ENCODE measurements around the gene ZG16. TPM values are rescaled to one million over a fixed set of nuclear protein-coding genes. Genes with fewer than 3 reads are reported as not detected.

ZG16 gene
- polyA plus RNA-seq, 1 donor from 2014 or later, result not detected

DNA sequence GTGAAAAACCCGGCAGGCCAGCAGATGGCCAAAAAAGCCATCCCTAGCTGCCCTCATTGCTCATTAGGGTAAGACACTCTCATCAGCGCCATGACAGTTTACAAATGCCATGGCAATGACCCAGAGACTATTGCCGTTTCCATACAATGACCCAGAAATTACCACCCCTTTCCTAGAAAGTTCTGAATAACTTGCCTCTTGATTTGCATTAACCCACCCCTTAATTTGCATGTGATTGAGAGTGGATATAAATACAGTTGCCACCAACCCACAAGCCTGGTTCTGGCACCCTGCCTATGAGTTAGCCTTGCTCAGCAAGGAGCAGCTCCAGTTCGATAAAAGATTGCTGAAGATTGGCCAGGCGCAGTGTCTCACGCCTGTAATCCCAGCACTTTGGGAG, 16.2 kb upstream of the ZG16 start:
- TF ChIP-seq SMC3 (conservative IDR thresholded peaks at IDR 0.05; ENCODE audit: poor library complexity) (no peak), RAD21 (conservative IDR thresholded peaks at IDR 0.05) (no peak), POLR2AphosphoS5 (IDR thresholded peaks at IDR 0.05) (no peak), TAF1 (IDR thresholded peaks at IDR 0.05; ENCODE audit: low read depth) (no peak)
- TF ChIP-seq, protein P1, sequence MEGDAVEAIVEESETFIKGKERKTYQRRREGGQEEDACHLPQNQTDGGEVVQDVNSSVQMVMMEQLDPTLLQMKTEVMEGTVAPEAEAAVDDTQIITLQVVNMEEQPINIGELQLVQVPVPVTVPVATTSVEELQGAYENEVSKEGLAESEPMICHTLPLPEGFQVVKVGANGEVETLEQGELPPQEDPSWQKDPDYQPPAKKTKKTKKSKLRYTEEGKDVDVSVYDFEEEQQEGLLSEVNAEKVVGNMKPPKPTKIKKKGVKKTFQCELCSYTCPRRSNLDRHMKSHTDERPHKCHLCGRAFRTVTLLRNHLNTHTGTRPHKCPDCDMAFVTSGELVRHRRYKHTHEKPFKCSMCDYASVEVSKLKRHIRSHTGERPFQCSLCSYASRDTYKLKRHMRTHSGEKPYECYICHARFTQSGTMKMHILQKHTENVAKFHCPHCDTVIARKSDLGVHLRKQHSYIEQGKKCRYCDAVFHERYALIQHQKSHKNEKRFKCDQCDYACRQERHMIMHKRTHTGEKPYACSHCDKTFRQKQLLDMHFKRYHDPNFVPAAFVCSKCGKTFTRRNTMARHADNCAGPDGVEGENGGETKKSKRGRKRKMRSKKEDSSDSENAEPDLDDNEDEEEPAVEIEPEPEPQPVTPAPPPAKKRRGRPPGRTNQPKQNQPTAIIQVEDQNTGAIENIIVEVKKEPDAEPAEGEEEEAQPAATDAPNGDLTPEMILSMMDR (IDR thresholded peaks at IDR 0.05; ENCODE audit: poor library complexity, severe bottlenecking), result no peak
- TF ChIP-seq, protein P2, sequence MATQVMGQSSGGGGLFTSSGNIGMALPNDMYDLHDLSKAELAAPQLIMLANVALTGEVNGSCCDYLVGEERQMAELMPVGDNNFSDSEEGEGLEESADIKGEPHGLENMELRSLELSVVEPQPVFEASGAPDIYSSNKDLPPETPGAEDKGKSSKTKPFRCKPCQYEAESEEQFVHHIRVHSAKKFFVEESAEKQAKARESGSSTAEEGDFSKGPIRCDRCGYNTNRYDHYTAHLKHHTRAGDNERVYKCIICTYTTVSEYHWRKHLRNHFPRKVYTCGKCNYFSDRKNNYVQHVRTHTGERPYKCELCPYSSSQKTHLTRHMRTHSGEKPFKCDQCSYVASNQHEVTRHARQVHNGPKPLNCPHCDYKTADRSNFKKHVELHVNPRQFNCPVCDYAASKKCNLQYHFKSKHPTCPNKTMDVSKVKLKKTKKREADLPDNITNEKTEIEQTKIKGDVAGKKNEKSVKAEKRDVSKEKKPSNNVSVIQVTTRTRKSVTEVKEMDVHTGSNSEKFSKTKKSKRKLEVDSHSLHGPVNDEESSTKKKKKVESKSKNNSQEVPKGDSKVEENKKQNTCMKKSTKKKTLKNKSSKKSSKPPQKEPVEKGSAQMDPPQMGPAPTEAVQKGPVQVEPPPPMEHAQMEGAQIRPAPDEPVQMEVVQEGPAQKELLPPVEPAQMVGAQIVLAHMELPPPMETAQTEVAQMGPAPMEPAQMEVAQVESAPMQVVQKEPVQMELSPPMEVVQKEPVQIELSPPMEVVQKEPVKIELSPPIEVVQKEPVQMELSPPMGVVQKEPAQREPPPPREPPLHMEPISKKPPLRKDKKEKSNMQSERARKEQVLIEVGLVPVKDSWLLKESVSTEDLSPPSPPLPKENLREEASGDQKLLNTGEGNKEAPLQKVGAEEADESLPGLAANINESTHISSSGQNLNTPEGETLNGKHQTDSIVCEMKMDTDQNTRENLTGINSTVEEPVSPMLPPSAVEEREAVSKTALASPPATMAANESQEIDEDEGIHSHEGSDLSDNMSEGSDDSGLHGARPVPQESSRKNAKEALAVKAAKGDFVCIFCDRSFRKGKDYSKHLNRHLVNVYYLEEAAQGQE (IDR thresholded peaks at IDR 0.05; ENCODE audit: borderline replicate concordance), result no peak

DNA sequence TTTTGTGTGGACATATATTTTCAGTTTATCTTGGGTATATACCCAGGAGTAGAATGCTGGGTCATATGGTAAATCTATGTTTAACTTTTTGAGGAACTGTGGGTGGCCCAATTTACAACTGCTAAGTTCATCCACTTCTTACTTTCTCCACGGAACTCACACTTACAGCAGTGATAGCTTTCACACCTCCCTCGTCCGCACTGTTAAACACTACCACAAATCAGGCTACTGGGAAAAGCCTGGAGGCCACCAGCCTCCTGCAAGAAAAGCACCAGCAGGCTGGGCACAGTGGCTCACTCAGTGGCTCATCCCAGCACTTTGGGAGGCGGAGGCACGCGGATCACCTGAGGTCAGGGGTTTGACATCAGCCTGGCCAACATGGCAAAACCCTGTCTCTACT, 14.7 kb upstream of the ZG16 start:
- H4K20me1 ChIP-seq (ENCODE audit: insufficient read depth), result no peaks in the 10 kb centered on the region
- H3K9ac ChIP-seq (ENCODE audit: low read length), result no peak overlapping the region
- no peaks in the 10 kb centered on the region for H3F3A ChIP-seq (ENCODE audit: insufficient read depth, low read length, poor library complexity, severe bottlenecking)
- H3K27ac ChIP-seq (ENCODE audit: low read length), result no peak overlapping the region
- H3K27me3 ChIP-seq (ENCODE audit: insufficient read depth, low read depth, low read length), result no peaks in the 10 kb centered on the region
- H3K4me3 ChIP-seq (ENCODE audit: low read length), result no peak overlapping the region
- no peak overlapping the region for H2AFZ ChIP-seq (ENCODE audit: low read depth, low read length)
- H3K9me2 ChIP-seq (ENCODE audit: insufficient read depth, low read length), result no peaks in the 10 kb centered on the region
- TF ChIP-seq TAF1 (IDR thresholded peaks at IDR 0.05; ENCODE audit: low read depth) (no peak), EZH2 (IDR thresholded peaks at IDR 0.05; ENCODE audit: borderline replicate concordance, insufficient read depth, low read length, poor library complexity, severe bottlenecking) (no peak), SMC3 (conservative IDR thresholded peaks at IDR 0.05; ENCODE audit: poor library complexity) (no peak), MXI1 (conservative IDR thresholded peaks at IDR 0.05; ENCODE audit: poor library complexity, severe bottlenecking) (no peak), EP300 (conservative IDR thresholded peaks at IDR 0.05; ENCODE audit: poor library complexity, severe bottlenecking) (no peak), RAD21 (conservative IDR thresholded peaks at IDR 0.05) (no peak), POLR2AphosphoS5 (IDR thresholded peaks at IDR 0.05) (no peak)
- TF ChIP-seq, protein P2 (IDR thresholded peaks at IDR 0.05; ENCODE audit: borderline replicate concordance), result no peak
- TF ChIP-seq, protein P1 (IDR thresholded peaks at IDR 0.05; ENCODE audit: poor library complexity, severe bottlenecking), result no peak
- H3K9me3 ChIP-seq (ENCODE audit: low read length), result no peaks in the 10 kb centered on the region
- H3K79me2 ChIP-seq (replicated peaks; ENCODE audit: insufficient read depth, low read length), result no peaks in the 10 kb centered on the region
- H3K4me2 ChIP-seq (ENCODE audit: low read length), result no peak overlapping the region
- no peaks in the 10 kb centered on the region for H3K36me3 ChIP-seq (ENCODE audit: insufficient read depth, low read length)

More for the DNA sequence above, 16.2 kb upstream of the ZG16 start:
- no peaks in the 10 kb centered on the region for H3K36me3 ChIP-seq (ENCODE audit: insufficient read depth, low read length)
- no peaks in the 10 kb centered on the region for H3F3A ChIP-seq (ENCODE audit: insufficient read depth, low read length, poor library complexity, severe bottlenecking)
- no peak overlapping the region for H3K27ac ChIP-seq (ENCODE audit: low read length)
- H3K4me3 ChIP-seq (ENCODE audit: low read length), result no peak overlapping the region
- H2AFZ ChIP-seq (ENCODE audit: low read depth, low read length), result no peak overlapping the region
- no peak overlapping the region for H3K4me2 ChIP-seq (ENCODE audit: low read length)
- H3K9me2 ChIP-seq (ENCODE audit: insufficient read depth, low read length), result no peaks in the 10 kb centered on the region
- H3K9me3 ChIP-seq (ENCODE audit: low read length), result no peaks in the 10 kb centered on the region
- H4K20me1 ChIP-seq (ENCODE audit: insufficient read depth), result no peaks in the 10 kb centered on the region
- H3K27me3 ChIP-seq (ENCODE audit: insufficient read depth, low read depth, low read length), result no peaks in the 10 kb centered on the region
- H3K79me2 ChIP-seq (replicated peaks; ENCODE audit: insufficient read depth, low read length), result no peaks in the 10 kb centered on the region
- no peak overlapping the region for H3K9ac ChIP-seq (ENCODE audit: low read length)
